Measurements from ENCODE around the gene ZNF605. TPM values are rescaled to one million over a fixed set of nuclear protein-coding genes. Genes with fewer than 3 reads are reported as not detected.
A peak's percentile ranks its signal among the peaks of the same experiment; 100 is the strongest.

The ZNF605 gene
- total and polyA plus RNA-seq, 2 of the 8 experiments (the other 6 are each of a cell fraction or from before 2014, with no cell fraction given) = 3.6 to 20.3 TPM

- Histone ChIP-seq H2BK20ac (ENCODE audit: low read length) (no peak overlapping the region), H3K14ac (ENCODE audit: insufficient read length) (no peak overlapping the region), H3K4me2 (ENCODE audit: insufficient read depth in 1 of 2, low read depth in 2 of 2, low read length in 2 of 2) (no peak overlapping the region), H3K9me3 (ENCODE audit: insufficient read depth in 2 of 2, low read depth in 1 of 2, low read length in 1 of 2) (no peaks in the 10 kb centered on the region), H3K36me3 (ENCODE audit: control insufficient read depth in 2 of 4, insufficient read depth in 4 of 4, low read length in 3 of 4) (peaks cover 4 to 35% (median 16%) of the 10 kb centered on the region in 4 experiments; a peak in 5 of 8 replicates), H3K4ac (replicated peaks; ENCODE audit: insufficient read length, low read depth, low read length) (no peak overlapping the region), H3K23me2 (ENCODE audit: low read depth, low read length) (no peaks in the 10 kb centered on the region), H2BK120ac (replicated peaks; ENCODE audit: low read depth, low read length) (no peak overlapping the region), H3K79me2 (ENCODE audit: control insufficient read depth in 1 of 2, insufficient read depth in 2 of 2, low read length in 2 of 2) (no peaks in the 10 kb centered on the region), H3K4me1 (replicated peaks in 1 of 4; ENCODE audit: control insufficient read depth in 3 of 4, insufficient read depth in 4 of 4, low read length in 3 of 4) (no peaks in the 10 kb centered on the region), H4K20me1 (replicated peaks in 1 of 2; ENCODE audit: control insufficient read depth in 1 of 2, insufficient read depth in 2 of 2, low read length in 2 of 2) (peaks cover 0 to 4% of the 10 kb centered on the region in 2 experiments), H2AK5ac (ENCODE audit: low read depth, low read length) (no peak overlapping the region), H4K91ac (replicated peaks; ENCODE audit: insufficient read length, low read length) (no peak overlapping the region), H2BK12ac (ENCODE audit: low read depth, low read length) (no peak overlapping the region), H2AFZ (ENCODE audit: low read length) (no peak overlapping the region), H2BK5ac (ENCODE audit: low read depth, low read length) (no peak overlapping the region), H4K8ac (ENCODE audit: extremely low read depth, insufficient read depth, low read length) (peak overlapping the region; percentile 85; the same call in 1 of the 2 replicates), H3K9ac (replicated peaks in 1 of 4; ENCODE audit: extremely low read depth in 1 of 4, low read depth in 3 of 4, low read length in 3 of 4) (no peak overlapping the region), H4K5ac (ENCODE audit: insufficient read length, low read depth, low read length) (no peak overlapping the region), H3K56ac (replicated peaks; ENCODE audit: insufficient read length, low read depth, low read length) (no peak overlapping the region), H3K18ac (ENCODE audit: extremely low read depth, low read length) (no peak overlapping the region), H3K27me3 (replicated peaks in 1 of 4; ENCODE audit: control insufficient read depth in 3 of 4, extremely low read depth in 1 of 4, insufficient read depth in 3 of 4, low read length in 3 of 4) (no peaks in the 10 kb centered on the region), H3K27ac (ENCODE audit: low read depth, low read length) (no peak overlapping the region), H3K4me3 (ENCODE audit: extremely low read depth in 1 of 4, insufficient read depth in 2 of 4, low read depth in 3 of 4, low read length in 4 of 4) (no peak overlapping the region), H3K79me1 (ENCODE audit: low read depth, low read length) (no peaks in the 10 kb centered on the region), H2BK15ac (ENCODE audit: low read length) (no peak overlapping the region), H3K23ac (ENCODE audit: insufficient read length) (no peak overlapping the region)
- ChIA-PET POLR2A (ENCODE audit: partially characterized antibody) (no interaction called here), CTCF (ENCODE audit: partially characterized antibody) (no interaction called here)
- TF ChIP-seq SRF (IDR thresholded peaks at IDR 0.05; ENCODE audit: low read depth, low read length) = no peak
- no peak for TF ChIP-seq CBX5 (IDR thresholded peaks at IDR 0.05; ENCODE audit: low read depth, low read length)
- no peak for TF ChIP-seq KDM1A (IDR thresholded peaks at IDR 0.05; ENCODE audit: borderline replicate concordance, low read length)
- TF ChIP-seq CEBPB (IDR thresholded peaks at IDR 0.05; ENCODE audit: low read depth, low read length) = no peak
- no peak for TF ChIP-seq SIX5 (IDR thresholded peaks at IDR 0.05; ENCODE audit: low read depth, low read length)
- 94% methylated on average over 9 of the region's 11 CpGs; no CpG with 5 or more reads in 1 of the 2 experiments for WGBS, 2 experiments (ENCODE audit: extremely low coverage in 1 of 2, insufficient coverage in 1 of 2, insufficient read length in 1 of 2, insufficient replicate concordance in 2 of 2, low coverage in 1 of 2, low lambda C conversion rate in 2 of 2, missing lambda C conversion rate in 1 of 2)
- FAIRE-seq (no peak), DNase-seq (ENCODE audit: low read depth in 1 of 2, low spot score in 2 of 2) (no peak)
These were observed 81.9 kb downstream of the ZNF605 start for GRCh38 chr12:132874175-132874574.
